Hepatocyte (in vitro differentiated cells): ENCODE measurements around the gene KCNJ9.

Experiments
- CTCF ChIP-seq: fragments of 200-600 bp; sonication (generic); IDR thresholded peaks from 2 replicates; pipeline ENCODE4 v1.5.1; 2016; ENCODE audit warnings: antibody characterized with exemption, mild to moderate bottlenecking; ENCODE audit not compliant: poor library complexity
- EZH2phosphoT487 ChIP-seq: fragments of 200-600 bp; sonication (generic); IDR thresholded peaks from one replicate; pipeline ENCODE4 v1.6.1; 2018; ENCODE audit warnings: antibody characterized with exemption, mild to moderate bottlenecking, low read depth, moderate library complexity; ENCODE audit not compliant: unreplicated experiment, severe bottlenecking

- TF ChIP-seq EZH2phosphoT487, result no peak
- no peak for TF ChIP-seq CTCF
These were observed 42.4 kb downstream of the KCNJ9 start for GRCh38 chr1:160123726-160124125.
